ENCODE data around the gene HYAL3.
"Not testable (repeated sequence)": the region's sequence is repeated elsewhere in the genome, so short reads cannot be mapped to it uniquely, and the experiment has no call there.

Gene HYAL3

DNA sequence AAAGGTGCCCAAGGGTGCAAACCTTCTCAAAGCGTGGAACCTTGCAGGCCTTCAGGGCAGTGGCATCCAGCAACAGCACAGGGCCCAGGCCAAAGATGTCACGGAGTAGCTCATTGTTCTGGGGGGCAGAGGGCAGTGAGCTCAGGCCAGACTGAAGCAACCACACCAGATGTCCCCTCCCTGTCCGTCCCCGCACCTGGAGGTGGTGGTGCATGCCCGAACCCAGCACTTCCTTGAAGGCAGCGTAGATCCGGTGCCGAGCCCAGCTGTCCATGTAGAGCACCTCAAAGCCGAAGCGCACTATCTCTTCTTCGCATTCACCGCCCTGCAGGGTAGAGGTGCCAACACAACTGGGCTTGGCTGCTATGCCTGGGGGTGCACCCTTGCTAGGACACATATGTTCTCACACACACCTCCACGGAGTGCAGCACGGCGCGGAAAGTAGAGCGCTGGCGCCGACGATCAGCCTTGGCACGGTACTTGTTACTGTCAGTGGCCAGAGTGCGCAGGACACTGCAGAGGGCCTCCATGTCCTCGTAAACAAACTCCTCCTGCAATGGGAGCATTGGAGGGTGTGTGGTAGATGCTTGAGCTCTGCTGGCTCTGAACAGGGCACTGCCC is 10.7 kb downstream of the HYAL3 start:
- no peak for DNase-seq

DNA sequence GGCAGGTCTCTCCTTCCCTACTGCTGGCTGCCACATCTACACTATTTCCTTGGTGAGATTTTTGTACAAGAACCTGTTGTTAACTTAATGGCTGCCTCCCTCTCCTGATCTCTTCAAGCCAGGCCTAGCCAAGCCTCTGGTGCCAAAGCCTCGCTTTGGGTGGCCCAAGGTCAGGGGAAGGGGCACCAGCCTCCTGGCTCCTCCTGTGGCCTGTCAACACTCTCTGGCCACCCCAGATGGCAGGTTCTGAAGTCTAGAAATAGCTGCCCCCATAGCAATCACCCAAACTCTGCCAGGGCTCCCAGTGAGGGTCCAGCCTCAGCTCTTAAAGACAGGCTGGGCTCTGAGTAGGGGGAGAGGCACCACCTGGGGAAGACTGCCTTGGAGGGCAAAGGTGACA is 11.9 kb downstream of the HYAL3 start:
- no peak for DNase-seq

DNA sequence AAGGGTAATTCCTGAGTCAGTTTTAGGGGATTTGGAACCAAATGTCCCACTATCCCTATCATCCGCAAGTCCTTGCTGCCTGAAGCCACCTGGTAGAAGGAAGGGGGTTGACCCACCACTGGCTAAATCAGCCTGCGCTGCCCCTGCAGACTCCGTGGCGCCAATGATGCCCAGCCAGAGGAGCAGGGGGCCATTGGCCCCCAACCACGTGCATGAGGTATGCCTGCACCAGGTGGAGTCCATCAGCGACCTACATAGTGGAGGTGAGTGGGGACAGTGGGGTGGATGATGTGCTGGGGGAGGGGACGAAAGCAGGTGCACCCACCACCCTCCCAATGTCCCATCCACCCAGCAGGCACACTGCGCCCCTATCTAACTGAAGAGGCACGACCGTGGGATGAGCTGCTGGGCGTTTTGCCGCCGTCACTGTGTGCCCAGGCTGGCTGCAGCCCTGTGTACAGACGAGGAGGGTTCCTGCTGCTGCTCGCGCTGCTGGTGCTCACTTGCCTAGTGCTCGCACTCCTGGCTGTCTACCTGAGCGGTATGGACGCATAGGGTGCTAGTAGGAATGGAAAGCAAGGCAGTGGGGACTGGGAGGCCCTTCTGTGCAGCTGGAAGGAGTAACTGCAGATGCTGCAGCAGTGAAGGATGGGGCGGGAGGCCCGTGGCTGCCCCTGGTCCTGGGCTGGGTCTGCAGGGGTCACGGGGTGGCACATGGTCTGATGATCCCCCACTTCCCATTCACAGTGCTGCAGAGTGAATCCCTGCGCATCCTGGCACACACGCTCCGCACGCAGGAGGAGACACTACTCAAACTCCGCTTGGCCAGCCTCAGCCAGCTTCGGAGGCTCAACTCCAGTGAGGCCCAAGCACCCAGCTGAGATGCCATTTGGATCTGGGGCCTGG is 12.6 kb downstream of the HYAL3 start:
- no peak for DNase-seq

DNA sequence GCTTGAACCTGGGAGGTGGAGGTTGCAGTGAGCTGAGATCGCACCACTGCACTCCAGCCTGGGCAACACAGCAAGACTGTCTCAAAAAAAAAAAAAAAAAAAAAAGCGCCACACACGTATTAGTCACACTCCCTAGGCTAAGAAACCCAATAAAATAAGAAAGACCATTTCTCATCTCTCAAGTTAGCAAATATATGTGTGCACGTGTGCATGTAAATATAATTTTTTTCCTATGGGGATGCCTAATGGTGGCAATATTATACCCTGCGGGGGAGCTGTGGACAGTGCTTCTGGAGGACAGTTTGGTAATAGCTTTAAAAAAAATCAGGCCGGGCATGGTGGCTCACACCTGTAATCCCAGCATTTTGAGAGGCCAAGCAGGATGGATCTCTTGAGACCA is 15.1 kb downstream of the HYAL3 start:
- not testable (repeated sequence) for DNase-seq

DNA sequence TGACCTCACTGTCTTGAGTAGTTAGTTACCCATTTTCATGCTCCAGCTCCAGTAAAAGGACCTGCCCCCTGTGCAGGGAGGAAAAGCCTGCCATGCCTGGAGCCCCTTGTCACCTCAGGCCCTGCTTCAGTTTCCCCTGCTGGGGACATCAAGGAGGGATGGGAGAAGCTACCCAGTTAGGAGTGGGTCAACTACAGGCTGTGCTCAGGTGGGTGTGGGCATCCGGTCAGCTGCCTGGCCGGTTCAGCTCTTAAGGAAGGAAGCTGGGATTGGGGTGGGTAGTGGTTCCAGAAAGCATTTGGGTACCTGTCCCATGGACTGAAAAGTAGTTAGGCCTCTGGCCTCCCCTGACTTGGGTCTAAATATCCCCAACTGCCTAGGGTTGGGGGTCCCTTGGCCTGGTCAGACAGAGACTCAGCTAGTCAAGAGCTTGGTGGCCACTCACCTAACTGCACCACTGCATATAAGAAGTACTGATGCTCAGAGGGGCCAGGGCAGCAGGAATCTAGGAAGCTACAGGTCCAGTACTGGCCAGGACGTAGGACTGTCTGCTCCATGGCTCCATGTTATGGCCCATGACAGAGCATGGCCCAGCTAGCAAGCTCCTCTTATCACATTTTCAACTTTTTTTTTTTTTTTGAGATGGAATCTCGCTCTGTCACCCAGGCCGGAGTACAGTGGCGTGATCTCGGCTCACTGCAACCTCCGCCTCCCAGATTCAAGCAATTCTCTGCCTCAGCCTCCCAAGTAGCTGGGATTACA is 19.8 kb downstream of the HYAL3 start:
- no peak for DNase-seq

DNA sequence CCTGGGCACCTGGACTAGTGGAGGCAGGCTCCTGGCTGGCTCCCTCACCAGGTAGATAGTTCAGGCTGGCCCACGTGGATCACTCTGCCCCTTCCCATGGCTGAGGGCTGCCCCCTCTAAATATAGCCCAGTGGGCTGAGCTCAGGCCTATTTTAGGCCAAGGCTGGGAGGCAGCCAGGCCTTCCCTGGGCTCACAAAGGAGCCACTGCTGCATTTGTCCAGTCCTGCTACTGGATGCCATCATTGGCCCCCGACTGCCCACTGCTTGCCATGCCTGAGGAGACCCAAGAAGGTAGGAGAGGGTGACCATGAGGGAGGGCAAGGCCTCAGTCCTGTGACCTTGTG is 20.4 kb downstream of the HYAL3 start, which contains the start of gene LSMEM2:
Gene LSMEM2 (plus strand): TSS at position 208 of the 345 bp plus-strand sequence. CDS start 27 bp downstream, at position 235.
- no peak for DNase-seq

DNA sequence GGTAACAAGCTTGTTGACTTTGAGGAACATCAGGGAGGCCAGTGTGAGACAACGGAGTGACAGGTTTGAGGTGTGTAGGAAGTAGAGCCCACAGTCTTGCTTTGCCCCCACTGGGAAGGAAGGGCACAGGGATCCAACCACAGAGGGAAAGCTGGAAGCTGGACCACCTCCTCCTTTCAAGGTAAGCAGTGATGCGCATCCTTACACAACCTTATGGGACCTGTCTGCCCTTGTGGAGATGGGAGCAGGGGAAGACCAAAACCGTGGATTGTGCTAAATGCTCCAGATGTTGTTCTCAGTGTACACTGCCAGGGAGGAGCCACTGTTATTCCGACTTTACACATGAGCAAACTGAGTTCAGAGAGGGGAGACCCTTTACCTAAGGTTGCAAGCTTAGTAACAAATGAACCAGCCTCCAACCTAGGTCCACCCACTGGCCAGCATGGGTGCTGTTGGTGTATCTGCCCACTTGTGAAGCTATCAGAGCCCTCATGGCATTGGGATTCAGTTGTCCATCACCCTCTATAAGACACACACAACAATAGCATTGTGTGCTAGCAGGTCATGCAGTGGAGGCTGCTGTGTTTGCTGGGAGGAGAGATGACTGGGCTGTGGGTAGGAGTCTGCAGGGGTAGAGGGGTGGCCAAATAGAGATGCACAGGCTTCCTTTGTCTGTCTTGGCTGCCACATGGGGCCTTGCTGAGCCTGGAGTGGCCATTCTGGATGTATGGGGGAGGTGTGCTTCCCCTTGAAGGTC is 20.9 kb downstream of the HYAL3 start:
- no peak for DNase-seq

DNA sequence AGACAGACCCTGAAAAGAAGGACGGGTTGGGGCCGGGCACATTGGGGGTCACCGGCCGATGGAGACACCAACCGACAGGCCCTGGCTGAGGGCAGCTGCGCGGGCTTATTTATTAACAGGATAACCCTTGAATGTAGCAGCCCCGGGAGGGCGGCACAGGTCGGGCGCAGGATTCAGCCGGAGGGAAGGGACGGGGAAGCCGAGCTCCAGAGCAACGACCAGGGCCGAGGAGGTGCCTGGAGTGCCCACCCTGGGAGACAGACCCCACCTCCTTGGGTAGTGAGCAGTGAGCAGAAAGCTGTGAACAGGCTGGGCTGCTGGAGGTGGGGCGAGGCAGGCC is 22.5 kb downstream of the HYAL3 start:
- no peak for DNase-seq

DNA sequence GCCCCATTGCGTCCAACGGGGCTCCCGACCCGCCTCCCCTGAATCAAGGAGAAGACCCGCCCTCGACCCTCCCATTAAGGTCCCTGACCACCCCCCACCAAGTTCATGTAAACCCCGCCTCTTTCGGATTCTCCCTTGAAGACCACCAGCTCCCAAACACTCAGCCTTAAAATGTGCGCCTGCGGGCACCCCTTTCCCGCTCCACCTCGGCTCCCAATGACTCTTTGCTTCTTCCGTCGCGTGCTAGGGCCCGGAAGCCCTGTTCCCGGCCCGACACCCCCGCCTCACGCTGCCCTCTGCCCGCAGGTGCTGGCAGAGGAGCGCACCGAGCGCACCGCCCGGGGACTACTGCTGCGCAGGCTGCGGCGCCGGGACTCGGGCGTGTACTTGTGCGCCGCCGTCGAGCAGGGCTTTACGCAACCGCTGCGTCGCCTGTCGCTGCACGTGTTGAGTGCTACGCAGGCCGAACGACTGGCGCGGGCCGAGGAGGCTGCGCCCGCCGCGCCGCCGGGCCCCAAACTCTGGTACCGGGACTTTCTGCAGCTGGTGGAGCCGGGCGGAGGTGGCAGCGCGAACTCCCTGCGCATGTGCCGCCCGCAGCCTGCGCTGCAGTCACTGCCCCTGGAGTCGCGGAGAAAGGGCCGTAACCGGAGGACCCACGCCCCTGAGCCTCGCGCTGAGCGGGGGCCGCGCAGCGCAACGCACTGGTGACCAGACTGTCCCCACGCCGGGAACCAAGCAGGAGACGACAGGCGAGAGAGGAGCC is 23.0 kb downstream of the HYAL3 start:
- DNase-seq = no peak

DNA sequence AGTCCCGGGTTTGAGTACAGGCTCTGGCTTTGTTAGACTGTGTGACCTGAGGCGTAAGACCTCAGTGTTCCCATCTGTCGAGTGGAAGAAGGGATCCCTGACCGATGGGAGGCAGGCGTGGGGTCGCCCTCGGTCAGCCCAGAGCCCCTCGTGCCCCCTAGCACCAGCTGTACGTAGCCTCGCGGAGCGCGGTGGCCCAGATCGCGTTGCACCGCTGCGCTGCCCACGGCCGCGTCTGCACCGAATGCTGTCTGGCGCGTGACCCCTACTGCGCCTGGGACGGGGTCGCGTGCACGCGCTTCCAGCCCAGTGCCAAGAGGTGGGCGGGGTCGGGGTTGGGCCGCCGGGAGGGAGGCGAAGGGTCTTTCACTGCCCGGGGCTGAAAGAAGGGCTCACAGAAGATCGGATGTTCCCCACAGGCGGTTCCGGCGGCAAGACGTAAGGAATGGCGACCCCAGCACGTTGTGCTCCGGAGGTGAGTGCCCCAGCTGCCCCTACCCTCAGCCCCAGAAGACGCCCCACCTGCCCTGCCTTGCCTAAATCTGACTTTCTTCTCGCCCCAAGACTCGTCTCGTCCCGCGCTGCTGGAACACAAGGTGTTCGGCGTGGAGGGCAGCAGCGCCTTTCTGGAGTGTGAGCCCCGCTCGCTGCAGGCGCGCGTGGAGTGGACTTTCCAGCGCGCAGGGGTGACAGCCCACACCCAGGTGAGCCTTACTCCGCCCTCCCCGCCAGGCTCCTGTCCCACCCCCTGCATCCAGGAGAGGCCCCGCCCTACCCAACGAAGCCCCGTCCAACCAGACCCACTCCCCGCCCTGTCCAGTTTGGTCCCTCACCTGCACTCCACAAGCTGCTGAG is 23.8 kb downstream of the HYAL3 start:
- DNase-seq = no peak

DNA sequence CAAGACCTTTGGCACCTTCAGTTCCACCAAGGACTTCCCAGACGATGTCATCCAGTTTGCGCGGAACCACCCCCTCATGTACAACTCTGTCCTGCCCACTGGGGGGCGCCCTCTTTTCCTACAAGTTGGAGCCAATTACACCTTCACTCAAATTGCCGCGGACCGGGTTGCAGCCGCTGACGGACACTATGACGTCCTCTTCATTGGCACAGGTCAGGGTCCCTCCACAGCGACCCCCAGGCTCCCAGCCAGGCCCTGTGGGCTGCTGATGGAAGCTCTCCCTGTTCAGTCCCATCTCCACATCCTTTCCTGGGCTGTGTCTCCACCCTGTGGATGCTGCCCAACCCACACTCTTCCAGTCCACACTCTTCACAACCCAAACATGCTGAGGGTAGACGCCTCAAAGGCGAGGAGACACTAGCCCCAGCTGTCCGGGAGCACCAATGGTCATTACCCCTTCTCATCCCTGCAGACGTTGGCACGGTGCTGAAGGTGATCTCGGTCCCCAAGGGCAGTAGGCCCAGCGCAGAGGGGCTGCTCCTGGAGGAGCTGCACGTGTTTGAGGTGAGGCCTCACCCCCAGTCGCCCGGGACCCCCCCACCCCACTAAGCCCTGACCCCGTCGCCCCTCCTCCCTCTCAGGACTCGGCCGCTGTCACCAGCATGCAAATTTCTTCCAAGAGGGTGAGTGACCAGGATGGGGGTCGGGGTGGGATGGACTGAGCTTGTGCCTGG is 24.7 kb downstream of the HYAL3 start:
- DNase-seq = peak; percentile 75 to 78

DNA sequence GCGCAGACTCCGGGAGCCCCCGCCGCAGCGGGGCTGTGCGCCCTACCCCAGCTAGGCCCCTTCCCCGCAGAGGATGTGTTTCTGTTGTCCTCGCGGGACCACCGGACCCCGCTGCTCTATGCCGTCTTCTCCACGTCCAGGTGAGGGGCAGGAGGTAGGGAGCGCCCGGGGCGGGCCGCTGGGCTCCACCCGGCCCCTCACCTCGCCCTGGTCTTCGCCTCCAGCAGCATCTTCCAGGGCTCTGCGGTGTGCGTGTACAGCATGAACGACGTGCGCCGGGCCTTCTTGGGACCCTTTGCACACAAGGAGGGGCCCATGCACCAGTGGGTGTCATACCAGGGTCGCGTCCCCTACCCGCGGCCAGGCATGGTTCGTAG is 25.5 kb downstream of the HYAL3 start:
- DNase-seq = no peak

DNA sequence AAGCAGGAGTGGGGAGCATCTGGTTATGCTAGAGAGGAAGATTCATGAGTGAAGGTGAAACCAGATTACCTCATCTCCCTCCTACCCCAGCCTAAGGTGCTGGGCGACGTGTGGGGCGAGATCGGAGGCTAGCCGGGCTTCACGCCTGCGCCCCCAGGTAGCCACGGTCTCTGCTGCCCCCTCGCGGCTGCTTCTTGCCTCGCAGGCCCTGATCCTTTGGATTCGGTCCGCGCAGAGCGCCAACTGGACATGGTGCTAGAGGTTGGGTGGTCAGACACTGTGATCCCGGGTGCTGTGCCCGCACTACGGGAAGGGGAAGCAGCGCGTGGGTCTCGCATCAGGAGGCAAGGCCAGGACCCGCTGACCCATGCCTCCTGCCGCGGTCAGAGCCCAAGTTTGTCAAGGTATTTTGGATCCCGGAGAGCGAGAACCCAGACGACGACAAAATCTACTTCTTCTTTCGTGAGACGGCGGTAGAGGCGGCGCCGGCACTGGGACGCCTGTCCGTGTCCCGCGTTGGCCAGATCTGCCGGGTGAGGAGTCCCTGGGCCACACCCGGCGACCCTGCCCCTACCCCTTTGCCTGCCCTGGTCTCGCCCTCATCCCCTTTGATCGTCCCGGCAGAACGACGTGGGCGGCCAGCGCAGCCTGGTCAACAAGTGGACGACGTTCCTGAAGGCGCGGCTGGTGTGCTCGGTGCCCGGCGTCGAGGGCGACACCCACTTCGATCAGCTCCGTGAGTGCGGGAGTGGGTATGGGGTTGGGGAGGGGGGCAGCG is 26.1 kb downstream of the HYAL3 start:
- DNase-seq = peak; percentile 97 to 98

DNA sequence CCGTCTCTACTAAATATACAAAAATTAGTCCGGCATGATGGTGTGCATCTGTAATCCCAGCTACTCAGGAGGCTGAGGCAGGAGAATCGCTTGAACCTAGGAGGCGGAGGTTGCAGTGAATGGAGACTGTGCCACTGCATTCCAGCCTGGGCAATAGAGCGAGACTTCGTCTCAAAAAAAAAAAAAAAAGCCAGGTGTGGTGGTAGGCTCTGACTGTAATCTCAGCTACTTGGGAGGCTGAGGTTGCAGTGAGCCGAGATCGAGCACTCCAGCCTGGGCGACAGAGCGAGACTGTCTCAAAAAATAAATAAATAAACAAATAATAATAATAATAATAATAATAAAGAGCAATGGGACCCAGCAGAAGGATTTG is 26.7 kb downstream of the HYAL3 start:
- DNase-seq = not testable (repeated sequence)

DNA sequence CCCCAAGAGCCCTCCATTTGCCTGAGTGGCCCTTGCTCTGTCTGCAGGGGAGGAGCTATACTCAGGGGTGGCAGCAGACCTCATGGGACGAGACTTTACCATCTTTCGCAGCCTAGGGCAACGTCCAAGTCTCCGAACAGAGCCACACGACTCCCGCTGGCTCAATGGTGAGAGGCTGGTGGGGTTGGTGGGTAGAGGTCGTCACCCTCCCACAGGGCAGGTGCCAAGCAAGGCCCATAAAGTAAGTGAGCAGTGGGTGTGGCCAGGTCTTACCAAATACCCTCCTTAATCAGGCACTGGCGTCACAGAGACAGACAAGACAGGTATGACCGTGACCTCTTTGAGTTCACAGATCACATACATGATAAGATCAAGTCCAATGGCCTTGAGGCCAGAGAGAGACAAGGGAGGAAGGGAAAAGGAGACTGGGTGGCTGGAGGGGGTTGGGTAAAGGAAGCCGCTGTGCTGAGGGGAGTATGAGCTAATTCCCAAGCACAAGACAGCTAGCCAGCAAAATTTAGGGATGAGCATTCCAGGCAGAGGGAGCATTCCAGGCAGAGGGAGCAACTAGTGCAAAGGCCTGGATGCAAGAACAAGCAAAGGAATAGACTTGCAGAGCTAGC is 27.8 kb downstream of the HYAL3 start:
- DNase-seq = no peak

DNA sequence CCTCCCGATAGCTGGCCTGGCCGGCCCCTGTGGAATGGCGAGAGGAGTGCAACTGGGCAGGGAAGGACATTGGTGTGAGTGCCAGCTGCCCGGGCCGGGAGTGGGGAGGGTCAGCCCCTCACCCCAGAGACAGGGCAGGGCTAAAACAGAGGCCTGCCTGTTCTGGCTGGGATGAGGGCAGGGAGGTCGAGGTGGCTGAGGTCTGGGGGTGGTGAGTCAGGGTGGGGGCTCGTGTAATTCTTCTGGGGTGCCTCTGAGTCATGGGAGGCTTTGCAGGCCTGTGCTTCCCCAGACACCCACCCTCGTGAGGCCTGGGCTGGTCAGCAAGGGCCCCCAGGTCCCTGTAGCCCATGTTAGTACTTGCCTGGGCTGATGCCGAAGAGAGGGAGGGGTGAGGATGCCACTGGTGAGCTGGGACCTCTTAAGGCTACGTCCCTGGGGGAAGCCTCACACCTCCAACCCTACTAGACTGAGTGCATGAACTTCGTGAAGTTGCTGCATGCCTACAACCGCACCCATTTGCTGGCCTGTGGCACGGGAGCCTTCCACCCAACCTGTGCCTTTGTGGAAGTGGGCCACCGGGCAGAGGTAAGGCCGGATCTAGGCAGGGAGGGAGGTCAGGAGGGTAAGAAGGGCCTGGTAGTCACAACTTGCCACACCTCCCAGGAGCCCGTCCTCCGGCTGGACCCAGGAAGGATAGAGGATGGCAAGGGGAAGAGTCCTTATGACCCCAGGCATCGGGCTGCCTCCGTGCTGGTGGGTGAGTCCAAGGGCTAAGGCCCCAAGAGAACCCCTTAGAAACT is 28.6 kb downstream of the HYAL3 start:
- no peak for DNase-seq

DNA sequence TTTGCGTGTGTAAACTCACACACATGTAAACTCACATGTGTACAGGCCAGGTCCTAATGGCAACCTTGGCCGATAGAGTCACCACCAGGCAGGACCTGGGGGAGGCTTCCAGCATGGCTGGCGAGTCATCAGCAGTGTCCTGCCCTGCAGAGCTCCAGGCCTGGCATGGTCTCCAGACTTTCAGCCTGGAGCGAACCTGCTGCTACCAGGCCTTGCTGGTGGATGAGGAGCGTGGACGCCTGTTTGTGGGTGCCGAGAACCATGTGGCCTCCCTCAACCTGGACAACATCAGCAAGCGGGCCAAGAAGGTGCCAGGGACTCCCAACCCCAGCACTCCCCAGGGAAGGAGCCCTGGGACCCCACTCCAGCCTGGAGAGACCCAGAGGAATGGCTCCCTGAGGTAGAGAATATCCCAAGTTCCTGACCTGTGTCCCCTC is 29.2 kb downstream of the HYAL3 start:
- no peak for DNase-seq

DNA sequence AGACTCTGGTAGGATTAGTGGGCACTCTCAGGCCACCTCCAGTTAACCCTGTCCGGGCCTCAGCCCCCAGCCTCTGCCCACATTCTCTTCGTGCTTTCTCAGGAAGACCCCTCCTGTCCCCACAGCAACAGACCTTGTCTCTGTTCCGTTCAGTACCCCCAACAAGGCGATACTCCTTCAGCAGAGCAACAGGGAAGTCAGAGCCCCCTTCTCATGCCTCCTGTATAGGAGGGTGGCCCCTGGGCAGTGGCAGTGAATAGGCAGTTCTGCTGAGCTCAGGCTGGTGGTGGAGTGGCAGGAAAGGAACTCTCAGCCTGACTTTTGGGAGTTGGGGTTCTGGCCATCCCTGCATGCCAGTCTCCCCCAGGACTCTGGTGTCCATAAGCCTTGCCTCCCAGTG is 29.7 kb downstream of the HYAL3 start:
- DNase-seq = no peak

All from stimulated activated CD4-positive, alpha-beta T cell treated with anti-CD3 and anti-CD28 coated beads, Interleukin-2, amount 100 ng/mL, for 48 hours (primary cell).